NK-92 (cell line): ENCODE data around the gene ZC3HAV1.
"Not testable (repeated sequence)": the region's sequence is repeated elsewhere in the genome, so short reads cannot be mapped to it uniquely, and the experiment has no call there.

Experiments used
- DNase-seq: peaks from one replicate; lab custom pipeline; 2025; ENCODE audit not compliant: unreplicated experiment; lab: John Stamatoyannopoulos, UW

Gene ZC3HAV1

DNA sequence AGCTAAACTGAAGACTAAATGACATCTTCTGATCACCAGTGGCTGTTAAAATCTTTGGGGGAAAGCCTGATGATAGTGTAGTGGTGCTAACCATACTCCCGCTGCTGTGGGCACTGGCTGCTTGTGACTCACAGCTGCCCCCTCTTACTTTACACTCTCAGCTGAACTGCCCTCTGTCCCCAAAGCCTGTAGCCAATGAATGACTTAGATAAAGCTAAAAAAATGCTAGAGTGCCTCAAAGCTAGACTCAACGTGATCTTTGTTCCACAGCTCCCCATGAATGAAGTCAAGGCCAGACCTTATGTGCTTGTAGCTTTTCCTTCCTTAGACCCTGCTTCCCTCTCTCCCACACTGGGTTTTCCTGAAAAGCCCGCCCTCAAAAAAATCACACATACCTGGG, 80.2 kb downstream of the ZC3HAV1 start:
- no peak for DNase-seq

DNA sequence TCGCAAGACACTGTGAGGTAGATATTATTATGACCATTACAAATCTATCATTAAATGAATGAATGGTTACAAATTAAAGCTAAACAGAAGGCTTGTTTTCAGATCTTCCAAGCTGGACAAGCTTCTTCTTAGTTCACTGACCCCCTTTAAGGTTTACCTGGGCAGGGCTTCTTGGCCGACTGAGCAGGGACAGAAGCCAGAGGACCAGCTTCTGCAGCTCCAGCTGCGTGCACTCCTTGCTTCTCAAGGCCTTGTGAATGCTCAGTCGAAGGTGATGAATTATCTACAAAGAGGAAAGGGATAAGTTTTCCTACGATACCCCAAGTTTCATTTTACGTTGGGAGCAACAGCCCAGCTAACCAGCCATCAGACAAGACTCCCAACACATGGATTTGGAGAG, 83.0 kb downstream of the ZC3HAV1 start:
- DNase-seq: no peak

DNA sequence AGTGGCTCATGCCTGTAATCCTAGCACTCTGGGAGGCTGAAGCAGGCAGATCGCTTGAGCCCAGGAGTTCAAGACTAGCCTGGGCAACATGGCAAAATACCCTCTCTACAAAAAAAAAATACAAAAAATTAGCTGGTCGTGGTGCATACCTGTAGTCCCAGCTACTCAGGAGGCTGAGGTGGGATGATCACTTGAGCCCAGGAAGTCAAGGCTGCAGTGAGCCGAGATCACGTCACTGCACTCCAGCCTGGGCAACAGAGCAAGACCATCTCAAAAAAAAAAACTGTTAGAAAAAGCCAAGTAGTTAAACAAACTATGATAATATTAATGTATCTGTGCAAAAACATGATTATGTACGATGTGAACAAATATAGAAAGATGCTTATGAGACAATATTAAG, 83.7 kb downstream of the ZC3HAV1 start:
- DNase-seq: not testable (repeated sequence)

DNA sequence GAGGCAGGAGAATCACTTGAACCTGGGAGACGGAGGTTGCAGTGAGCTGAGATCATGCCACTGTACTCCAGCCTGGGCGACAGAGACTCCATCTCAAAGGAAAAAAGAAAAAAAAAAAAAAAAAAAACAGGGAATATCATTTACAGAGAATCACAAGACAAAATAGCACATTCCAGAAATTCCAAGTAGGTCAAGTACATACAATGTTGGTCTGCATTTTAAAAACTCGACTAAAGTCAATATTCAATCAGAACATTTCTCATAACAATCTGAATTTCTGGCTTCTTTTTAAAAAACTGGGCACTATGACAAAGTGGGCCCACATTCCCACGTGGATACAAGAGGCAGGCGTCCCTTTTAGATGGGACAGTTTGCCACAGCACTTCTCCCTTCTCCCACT, 86.4 kb downstream of the ZC3HAV1 start:
- DNase-seq: no peak

DNA sequence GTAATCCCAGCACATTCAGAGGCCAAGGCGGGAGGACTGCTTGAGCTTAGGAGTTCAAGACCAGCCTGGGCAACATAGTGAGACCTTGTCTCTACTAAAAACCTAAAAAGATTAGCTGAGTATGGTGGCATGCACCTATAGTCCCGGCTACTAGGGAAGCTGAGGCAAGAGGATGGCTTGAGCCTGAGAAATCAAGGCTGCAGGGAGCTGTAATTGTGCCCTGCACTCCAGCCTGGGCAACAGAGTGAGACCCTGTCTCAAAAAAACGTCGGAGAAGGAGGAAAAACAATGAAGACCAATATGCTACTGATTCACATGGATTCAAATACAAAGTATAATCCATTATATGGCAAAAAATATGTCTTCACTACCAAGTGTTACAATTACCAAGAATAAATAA, 87.2 kb downstream of the ZC3HAV1 start:
- DNase-seq: no peak

DNA sequence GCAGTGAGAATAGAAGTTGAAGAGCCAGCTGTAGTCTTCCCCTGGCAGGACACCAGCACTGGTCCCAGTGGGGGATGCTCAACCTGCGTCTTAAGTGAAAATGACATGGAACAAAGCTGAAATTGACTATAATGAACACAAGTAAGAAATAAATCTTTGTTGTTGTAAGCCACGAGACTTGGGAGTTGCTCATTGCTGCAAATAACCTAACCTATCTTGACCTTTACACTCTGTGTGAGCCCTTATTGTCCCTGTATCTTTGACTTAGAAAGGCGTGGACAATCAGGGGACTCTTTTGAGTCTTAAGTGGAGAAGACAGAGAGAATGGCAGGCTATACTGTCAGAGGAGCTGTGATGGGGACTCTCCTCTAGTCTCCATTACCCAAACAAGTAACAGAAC, 90.6 kb downstream of the ZC3HAV1 start:
- DNase-seq: no peak

DNA sequence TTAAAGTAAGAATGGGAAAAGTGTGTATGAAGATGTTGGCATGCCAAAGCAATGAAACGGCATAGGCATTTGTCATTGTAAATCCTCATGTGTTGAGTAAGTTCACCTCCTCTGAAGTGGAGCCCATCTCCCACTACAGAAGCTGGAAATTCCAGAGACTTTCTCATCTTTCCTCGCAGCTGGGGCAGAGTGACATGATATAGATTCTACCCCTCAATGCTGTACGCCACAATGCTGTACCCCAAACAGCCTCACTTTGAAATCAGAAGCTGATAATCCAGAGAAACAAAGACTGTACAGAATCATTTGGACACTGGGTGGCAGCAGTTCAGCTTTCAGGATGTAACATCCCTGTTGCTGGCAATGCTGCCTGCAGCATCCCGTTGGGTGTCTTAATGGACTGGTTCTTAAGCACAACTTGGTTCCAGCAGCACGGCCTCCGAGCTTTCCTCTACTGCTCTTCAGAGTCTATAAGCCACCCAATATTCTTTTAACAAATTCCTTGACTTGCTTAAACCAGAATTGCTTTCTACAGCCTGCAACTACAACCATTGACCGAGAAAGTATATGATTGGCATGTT, 92.5 kb downstream of the ZC3HAV1 start:
- DNase-seq: no peak

DNA sequence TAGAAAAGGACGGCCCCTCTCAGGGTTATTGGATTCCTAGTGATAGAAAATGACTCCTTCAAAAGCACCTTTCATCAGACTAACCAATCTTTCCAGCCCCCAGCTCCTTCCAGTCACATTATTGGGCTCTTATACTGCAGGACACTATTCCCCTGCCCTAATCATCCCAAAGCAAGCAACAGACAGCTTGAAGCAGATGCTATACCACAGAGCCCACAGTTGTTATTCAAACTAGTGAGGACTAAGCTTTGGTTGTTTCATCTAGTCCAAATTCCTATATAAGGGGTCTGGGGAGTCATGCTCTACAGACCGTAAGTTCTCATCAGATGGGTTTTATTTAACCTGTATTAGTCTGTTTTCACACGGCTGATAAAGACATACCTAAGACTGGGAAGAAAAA, 98.1 kb downstream of the ZC3HAV1 start:
- no peak for DNase-seq

DNA sequence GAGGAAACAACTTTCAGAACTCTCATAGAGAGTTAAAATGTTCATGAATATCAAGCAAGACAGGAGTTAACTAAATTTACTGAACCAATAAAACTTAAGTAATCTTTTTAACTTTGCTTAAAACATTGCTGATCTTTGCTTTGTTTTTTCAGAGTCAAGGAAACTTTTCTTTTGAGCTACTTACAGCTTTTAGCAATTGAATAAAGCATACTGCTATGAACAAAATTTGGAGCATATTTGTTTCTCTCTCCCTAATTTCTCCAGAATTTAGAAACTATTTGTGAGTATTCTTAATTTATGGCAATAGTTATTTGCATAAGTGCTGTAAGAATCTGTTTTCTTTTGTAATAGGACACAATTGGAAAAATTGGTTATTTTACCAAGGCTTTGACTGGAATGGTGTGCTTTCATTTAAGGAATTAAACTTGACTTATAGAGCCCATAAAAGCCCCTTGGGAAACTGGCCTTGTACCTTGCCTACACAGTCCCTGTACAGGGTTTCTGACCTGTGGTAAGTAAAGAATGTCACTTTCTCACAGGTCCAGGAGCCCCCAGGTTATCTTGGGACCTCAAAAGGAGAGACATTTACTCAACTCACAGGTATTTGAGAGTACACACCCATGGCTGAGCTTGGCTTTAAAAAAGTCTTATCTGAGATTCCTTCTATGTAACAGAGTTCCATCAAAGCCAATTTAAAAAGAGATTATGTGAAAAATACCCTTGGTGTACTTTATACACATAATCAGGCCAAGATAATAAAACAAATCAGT, 105.0 kb downstream of the ZC3HAV1 start:
- no peak for DNase-seq

DNA sequence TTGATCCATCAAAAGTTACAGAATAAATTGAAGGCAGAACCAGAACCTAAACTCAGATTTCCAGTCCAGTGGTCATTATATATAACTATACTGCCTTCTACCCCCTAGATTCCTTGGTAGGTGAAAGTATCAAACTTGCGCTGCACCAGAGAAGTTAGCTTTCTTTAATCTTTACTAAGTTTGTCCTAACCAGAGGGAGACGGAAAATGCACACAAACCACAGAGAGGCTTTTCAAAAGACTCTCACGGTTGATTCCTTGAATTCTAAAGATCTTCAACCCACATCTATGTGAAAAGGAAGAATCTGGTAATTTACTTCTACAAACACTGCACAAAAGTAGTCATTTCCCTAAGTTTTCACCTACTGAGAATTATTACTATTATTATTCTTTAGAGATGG, 110.1 kb downstream of the ZC3HAV1 start:
- no peak for DNase-seq
